ENCODE measurements around the gene TMEM31. TPM values are rescaled to one million over a fixed set of nuclear protein-coding genes. Genes with fewer than 3 reads are reported as not detected.

The TMEM31 gene
- total RNA-seq, 1 experiment from 2014 or later: not detected

- H3K27me3 ChIP-seq (replicated peaks; ENCODE audit: insufficient read depth, low read depth, low read length, poor library complexity): peaks cover 4% of the 10 kb centered on the region
- no TSS peak for BruUV-seq (replicated peaks)
- CTCF ChIA-PET: no interaction called here
- no peaks in the 10 kb centered on the region for H3K9me3 ChIP-seq (ENCODE audit: low read depth, low read length, poor library complexity, severe bottlenecking)
- POLR2A ChIA-PET (ENCODE audit: low non-redundant PET): no interaction called here
- H3K4me1 ChIP-seq (ENCODE audit: insufficient read depth, low read length, poor library complexity, severe bottlenecking): no peaks in the 10 kb centered on the region
- intact Hi-C loops (cut with micrococcal nuclease; ENCODE audit: unreplicated experiment): no loop called here
- DNase-seq (ENCODE audit: low spot score): no peak
- TF ChIP-seq CTCF (conservative IDR thresholded peaks at IDR 0.05; ENCODE audit: low read depth, low read length): no peak
- TF ChIP-seq EZH2 (IDR thresholded peaks at IDR 0.05; ENCODE audit: borderline replicate concordance, low read depth, low read length, poor library complexity, severe bottlenecking): no peak
- H3K36me3 ChIP-seq (ENCODE audit: insufficient read depth, low read length, poor library complexity, severe bottlenecking): no peaks in the 10 kb centered on the region
- no peak overlapping the region for H3K4me3 ChIP-seq (ENCODE audit: low read depth, low read length, poor library complexity, severe bottlenecking)
- no peak overlapping the region for H3K27ac ChIP-seq (ENCODE audit: low read depth, low read length, poor library complexity, severe bottlenecking)
Observed at GRCh38 chrX:103691059-103691458, 19.6 kb upstream of the TMEM31 start.

GRCh38 chrX:103697687-103698086 is 13.0 kb upstream of the TMEM31 start:
- ChIA-PET POLR2A (ENCODE audit: low non-redundant PET) (no interaction called here), CTCF (no interaction called here)
- Histone ChIP-seq H3K27me3 (replicated peaks; ENCODE audit: insufficient read depth, low read depth, low read length, poor library complexity) (peaks cover 4% of the 10 kb centered on the region), H3K4me3 (ENCODE audit: low read depth, low read length, poor library complexity, severe bottlenecking) (no peak overlapping the region), H3K36me3 (ENCODE audit: insufficient read depth, low read length, poor library complexity, severe bottlenecking) (no peaks in the 10 kb centered on the region), H3K27ac (ENCODE audit: low read depth, low read length, poor library complexity, severe bottlenecking) (no peak overlapping the region), H3K9me3 (ENCODE audit: low read depth, low read length, poor library complexity, severe bottlenecking) (no peaks in the 10 kb centered on the region), H3K4me1 (ENCODE audit: insufficient read depth, low read length, poor library complexity, severe bottlenecking) (no peaks in the 10 kb centered on the region)
- TF ChIP-seq CTCF (conservative IDR thresholded peaks at IDR 0.05; ENCODE audit: low read depth, low read length): no peak
- TF ChIP-seq EZH2 (IDR thresholded peaks at IDR 0.05; ENCODE audit: borderline replicate concordance, low read depth, low read length, poor library complexity, severe bottlenecking): no peak
- intact Hi-C loops (cut with micrococcal nuclease; ENCODE audit: unreplicated experiment): no loop called here
- no peak for DNase-seq (ENCODE audit: low spot score)
- no TSS peak for BruUV-seq (replicated peaks)

- ChIA-PET POLR2A (ENCODE audit: low non-redundant PET) (no interaction called here), CTCF (no interaction called here)
- TF ChIP-seq CTCF (conservative IDR thresholded peaks at IDR 0.05; ENCODE audit: low read depth, low read length): no peak
- TF ChIP-seq EZH2 (IDR thresholded peaks at IDR 0.05; ENCODE audit: borderline replicate concordance, low read depth, low read length, poor library complexity, severe bottlenecking): no peak
Observed at GRCh38 chrX:103699243-103699642, 11.5 kb upstream of the TMEM31 start.

More at GRCh38 chrX:103699243-103699642, 11.5 kb upstream of the TMEM31 start:
- DNase-seq (ENCODE audit: low spot score): no peak
- Histone ChIP-seq H3K9me3 (ENCODE audit: low read depth, low read length, poor library complexity, severe bottlenecking) (no peaks in the 10 kb centered on the region), H3K27me3 (replicated peaks; ENCODE audit: insufficient read depth, low read depth, low read length, poor library complexity) (peaks cover 8% of the 10 kb centered on the region), H3K36me3 (ENCODE audit: insufficient read depth, low read length, poor library complexity, severe bottlenecking) (no peaks in the 10 kb centered on the region), H3K4me1 (ENCODE audit: insufficient read depth, low read length, poor library complexity, severe bottlenecking) (no peaks in the 10 kb centered on the region), H3K27ac (ENCODE audit: low read depth, low read length, poor library complexity, severe bottlenecking) (no peak overlapping the region), H3K4me3 (ENCODE audit: low read depth, low read length, poor library complexity, severe bottlenecking) (no peak overlapping the region)
- no TSS peak for BruUV-seq (replicated peaks)
- intact Hi-C loops (cut with micrococcal nuclease; ENCODE audit: unreplicated experiment): no loop called here

Data from A673 (cell line).